Nephron (organoid): ENCODE measurements around the gene PRF1.

Source experiments
- H3K27ac Mint-ChIP-seq, 3 experiments: 2 replicates each; pipeline ENCODE4 v1.8.0; 2020; ENCODE audit warnings: mixed read lengths in 3 of 3, mild to moderate bottlenecking in 2 of 3, moderate library complexity in 1 of 3
- H3K27me3 Mint-ChIP-seq: 2 replicates; pipeline ENCODE4 v1.8.0; 2021; ENCODE audit warnings: low read depth, mild to moderate bottlenecking, moderate library complexity, mixed read lengths
- H3K36me3 Mint-ChIP-seq: 2 replicates; pipeline ENCODE4 v1.8.0; 2020; ENCODE audit warnings: low read depth, mixed read lengths
- H3K4me1 Mint-ChIP-seq: 2 replicates; pipeline ENCODE4 v1.8.0; 2020; ENCODE audit warnings: mixed read lengths
- H3K4me3 Mint-ChIP-seq, 3 experiments: 2 replicates each; pipeline ENCODE4 v1.8.0; 2020; ENCODE audit warnings: mild to moderate bottlenecking in 3 of 3, mixed read lengths in 3 of 3, moderate library complexity in 2 of 3
- H3K9me3 Mint-ChIP-seq: 2 replicates; pipeline ENCODE4 v1.8.0; 2020; ENCODE audit warnings: mixed read lengths
- TF ChIP-seq, protein P1 (sequence below), 3 experiments: fragments of 200-600 bp; sonication (generic); IDR thresholded peaks; one replicate each; pipeline ENCODE4 v1.5.0; 2021; ENCODE audit warnings: antibody characterized with exemption in 3 of 3; ENCODE audit not compliant: unreplicated experiment in 3 of 3

The PRF1 gene

DNA sequence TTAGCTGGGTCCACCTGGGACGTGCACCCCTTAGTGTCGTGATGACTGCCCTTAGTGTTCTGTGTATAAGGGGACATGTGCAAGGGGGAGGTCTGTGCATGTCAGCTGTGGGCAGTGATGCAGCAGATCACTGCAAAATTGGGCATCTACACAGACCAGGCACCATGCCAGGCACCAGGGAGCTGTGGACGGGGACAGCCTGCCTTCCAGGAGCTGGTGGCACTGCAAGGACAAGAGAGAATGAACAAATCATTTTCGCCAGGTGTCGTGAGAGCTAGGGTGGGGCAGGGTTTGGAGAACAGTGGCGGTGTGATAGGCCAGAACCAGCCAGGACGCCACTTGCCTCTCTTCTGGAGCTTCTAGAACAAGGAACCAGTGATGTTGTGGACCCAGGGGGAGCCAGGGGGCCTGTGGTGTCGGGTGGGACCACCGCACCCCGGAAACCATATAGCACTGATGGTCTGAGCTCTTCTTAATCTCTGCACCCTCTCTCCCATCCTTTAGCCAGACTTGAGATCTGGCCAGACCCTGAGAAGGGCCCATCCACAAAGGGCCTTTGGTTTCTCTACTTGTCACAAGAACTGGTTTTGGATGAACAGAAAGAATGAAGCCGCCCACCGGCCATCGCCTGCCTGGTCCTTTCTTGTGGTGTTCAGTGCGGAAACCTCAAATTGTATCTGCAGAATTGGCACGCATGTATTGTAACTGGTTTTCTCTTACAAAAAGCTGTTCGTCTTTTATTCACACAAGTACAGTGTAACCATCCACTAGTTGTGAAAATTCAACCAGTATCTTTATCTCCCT is 30.7 kb downstream of the PRF1 start:
- H3K27me3 Mint-ChIP-seq = peaks cover 8% of the 10 kb centered on the region
- TF ChIP-seq, protein P1, sequence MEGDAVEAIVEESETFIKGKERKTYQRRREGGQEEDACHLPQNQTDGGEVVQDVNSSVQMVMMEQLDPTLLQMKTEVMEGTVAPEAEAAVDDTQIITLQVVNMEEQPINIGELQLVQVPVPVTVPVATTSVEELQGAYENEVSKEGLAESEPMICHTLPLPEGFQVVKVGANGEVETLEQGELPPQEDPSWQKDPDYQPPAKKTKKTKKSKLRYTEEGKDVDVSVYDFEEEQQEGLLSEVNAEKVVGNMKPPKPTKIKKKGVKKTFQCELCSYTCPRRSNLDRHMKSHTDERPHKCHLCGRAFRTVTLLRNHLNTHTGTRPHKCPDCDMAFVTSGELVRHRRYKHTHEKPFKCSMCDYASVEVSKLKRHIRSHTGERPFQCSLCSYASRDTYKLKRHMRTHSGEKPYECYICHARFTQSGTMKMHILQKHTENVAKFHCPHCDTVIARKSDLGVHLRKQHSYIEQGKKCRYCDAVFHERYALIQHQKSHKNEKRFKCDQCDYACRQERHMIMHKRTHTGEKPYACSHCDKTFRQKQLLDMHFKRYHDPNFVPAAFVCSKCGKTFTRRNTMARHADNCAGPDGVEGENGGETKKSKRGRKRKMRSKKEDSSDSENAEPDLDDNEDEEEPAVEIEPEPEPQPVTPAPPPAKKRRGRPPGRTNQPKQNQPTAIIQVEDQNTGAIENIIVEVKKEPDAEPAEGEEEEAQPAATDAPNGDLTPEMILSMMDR (IDR thresholded peaks at IDR 0.05; ENCODE audit: unreplicated experiment in 3 of 3) = no peak
- no peak overlapping the region for H3K27ac Mint-ChIP-seq
- no peaks in the 10 kb centered on the region for H3K9me3 Mint-ChIP-seq
- peaks cover 7% of the 10 kb centered on the region for H3K4me1 Mint-ChIP-seq
- H3K36me3 Mint-ChIP-seq = no peaks in the 10 kb centered on the region
- no peak overlapping the region for H3K4me3 Mint-ChIP-seq

DNA sequence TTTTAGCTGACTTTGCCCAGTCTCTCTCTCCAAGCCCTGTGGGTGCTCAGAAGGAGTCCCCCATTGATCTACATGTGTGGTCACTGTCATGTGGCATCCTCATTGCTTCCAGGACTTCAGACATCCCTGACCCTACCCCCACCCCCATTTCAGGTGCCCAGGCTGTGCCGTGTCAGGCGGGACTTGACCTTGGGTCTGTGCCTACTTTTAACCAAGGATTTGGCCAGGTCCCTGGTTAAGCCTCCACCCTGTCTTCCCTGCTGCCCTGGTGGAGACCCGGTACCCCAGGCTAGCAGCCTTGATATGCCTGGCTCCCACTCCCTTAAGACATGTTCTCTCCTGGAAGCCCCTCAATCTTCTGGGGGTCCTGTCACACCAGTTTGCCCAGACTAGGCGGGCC is 31.3 kb downstream of the PRF1 start:
- no peaks in the 10 kb centered on the region for H3K36me3 Mint-ChIP-seq
- H3K27ac Mint-ChIP-seq = no peak overlapping the region
- peaks cover 8% of the 10 kb centered on the region for H3K27me3 Mint-ChIP-seq
- no peaks in the 10 kb centered on the region for H3K9me3 Mint-ChIP-seq
- TF ChIP-seq, protein P1 (IDR thresholded peaks at IDR 0.05; ENCODE audit: unreplicated experiment in 3 of 3) = no peak
- no peak overlapping the region for H3K4me3 Mint-ChIP-seq
- peaks cover 7% of the 10 kb centered on the region for H3K4me1 Mint-ChIP-seq

DNA sequence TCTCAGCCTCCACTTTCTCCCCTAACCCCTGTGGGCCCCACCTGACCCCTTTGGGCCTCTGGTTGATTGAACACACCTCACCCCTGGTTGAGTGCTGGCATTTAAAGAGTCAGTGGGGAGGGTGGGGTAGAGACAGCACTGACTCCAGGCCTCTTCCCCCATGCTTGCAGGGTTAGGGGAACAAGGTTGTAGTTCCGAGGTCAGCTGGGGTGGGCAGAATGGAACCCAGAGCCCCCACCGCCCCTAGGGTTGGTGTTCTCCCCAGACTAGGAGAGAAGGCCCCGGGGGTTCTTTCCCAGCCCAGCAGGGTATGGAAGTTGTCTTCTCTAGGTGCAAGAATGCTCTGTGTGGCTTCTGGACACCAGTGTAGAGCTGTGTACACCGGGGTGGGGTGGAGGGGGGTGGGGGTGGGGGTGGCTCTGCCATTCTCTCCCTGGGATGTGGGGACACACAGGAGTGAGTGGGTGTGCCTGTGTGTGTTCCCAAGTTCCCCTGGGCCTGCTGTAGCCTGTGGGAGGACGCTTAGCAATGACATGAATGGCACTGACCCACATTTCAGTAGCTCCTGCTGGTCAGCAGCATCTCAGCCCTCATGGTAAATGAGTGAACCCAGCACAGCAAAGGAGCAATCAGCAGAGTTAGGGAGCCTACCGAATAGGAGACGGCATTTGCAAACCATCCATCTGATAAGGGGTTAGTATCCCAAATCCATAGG is 33.6 kb downstream of the PRF1 start:
- Mint-ChIP-seq H3K27ac (no peak overlapping the region), H3K4me1 (no peaks in the 10 kb centered on the region), H3K9me3 (no peaks in the 10 kb centered on the region), H3K36me3 (no peaks in the 10 kb centered on the region), H3K27me3 (peaks cover 8% of the 10 kb centered on the region), H3K4me3 (no peak overlapping the region)
- TF ChIP-seq, protein P1 (IDR thresholded peaks at IDR 0.05; ENCODE audit: unreplicated experiment in 3 of 3) = no peak

DNA sequence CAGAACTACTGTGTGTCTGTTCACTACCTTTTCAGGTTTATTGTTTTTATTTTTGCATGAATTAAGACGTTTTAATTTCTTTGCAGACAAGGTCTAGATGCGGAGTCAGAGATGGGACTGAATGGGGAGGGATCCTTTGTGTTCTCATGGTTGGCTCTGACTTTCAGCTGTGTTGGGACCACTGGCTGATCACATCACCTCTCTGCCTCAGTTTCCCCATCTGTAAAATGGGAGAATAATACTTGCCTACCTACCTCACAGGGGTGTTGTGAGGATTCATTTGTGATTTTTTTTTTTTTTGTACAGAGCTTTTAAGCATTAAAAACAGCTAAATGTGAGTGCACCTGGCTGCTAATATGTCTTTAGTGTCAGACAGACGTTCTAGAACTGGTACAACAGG is 34.4 kb downstream of the PRF1 start:
- no peak overlapping the region for H3K4me3 Mint-ChIP-seq
- TF ChIP-seq, protein P1 (IDR thresholded peaks at IDR 0.05; ENCODE audit: unreplicated experiment in 3 of 3) = no peak
- no peaks in the 10 kb centered on the region for H3K36me3 Mint-ChIP-seq
- peaks cover 5% of the 10 kb centered on the region for H3K27me3 Mint-ChIP-seq
- H3K4me1 Mint-ChIP-seq = peaks cover 5% of the 10 kb centered on the region
- H3K27ac Mint-ChIP-seq = no peak overlapping the region
- no peaks in the 10 kb centered on the region for H3K9me3 Mint-ChIP-seq

GRCh38 chr10:70567603-70568002 is 34.9 kb downstream of the PRF1 start:
- Mint-ChIP-seq H3K9me3 (no peaks in the 10 kb centered on the region), H3K27ac (no peak overlapping the region), H3K27me3 (peaks cover 4% of the 10 kb centered on the region), H3K4me3 (no peak overlapping the region), H3K36me3 (no peaks in the 10 kb centered on the region), H3K4me1 (peaks cover 10% of the 10 kb centered on the region)
- TF ChIP-seq, protein P1 (IDR thresholded peaks at IDR 0.05; ENCODE audit: unreplicated experiment in 3 of 3) = no peak
